K562 (cell line): Measurements from ENCODE around the gene ALDH16A1. TPM values are rescaled to one million over a fixed set of nuclear protein-coding genes. Genes with fewer than 3 reads are reported as not detected.
A peak's percentile ranks its signal among the peaks of the same experiment; 100 is the strongest.

Source experiments
- ARHGAP35 ChIP-seq: fragments of 450-650 bp; IDR thresholded peaks from 2 replicates; pipeline ENCODE4 v1.6.1; 2018; ENCODE audit not compliant: partially characterized antibody
- BDP1 ChIP-seq: IDR thresholded peaks from 3 replicates; pipeline ENCODE4 v1.6.1; 2011; ENCODE audit not compliant: insufficient read length, insufficient read depth
- CCAR2 ChIP-seq: fragments of 200-400 bp; formaldehyde crosslinking; IDR thresholded peaks from 2 replicates; pipeline ENCODE4 v1.6.1; 2017; ENCODE audit warnings: mild to moderate bottlenecking, low read depth, low read length
- ESRRB ChIP-seq: fragments of 250-450 bp; sonication (Bioruptor Pico); IDR thresholded peaks from 2 replicates; pipeline ENCODE4 v1.5.0; 2020; ENCODE audit warnings: mild to moderate bottlenecking, moderate library complexity, borderline replicate concordance
- FUS ChIP-seq: fragments of 200-400 bp; formaldehyde crosslinking; optimal IDR thresholded peaks from 2 replicates; pipeline ENCODE3; 2017; ENCODE audit warnings: low read depth, low read length
- HDGF ChIP-seq: fragments of 450-650 bp; IDR thresholded peaks from 2 replicates; pipeline ENCODE4 v1.6.1; 2016
- HNRNPL ChIP-seq: fragments of 200-400 bp; formaldehyde crosslinking; IDR thresholded peaks from 2 replicates; pipeline ENCODE4 v1.6.1; 2017; ENCODE audit warnings: low read depth, mild to moderate bottlenecking, low read length
- KAT7 ChIP-seq: sonication (generic); formaldehyde crosslinking; IDR thresholded peaks from 2 replicates; pipeline ENCODE4 v1.8.0; 2022; ENCODE audit warnings: missing genetic modification reagents, mild to moderate bottlenecking, borderline replicate concordance
- KLF1 ChIP-seq: fragments of 450-650 bp; IDR thresholded peaks from 2 replicates; pipeline ENCODE4 v1.6.1; 2016; ENCODE audit warnings: missing genetic modification characterization, missing compliant biosample characterization
- KLF13 ChIP-seq: fragments of 450-650 bp; IDR thresholded peaks from 2 replicates; pipeline ENCODE4 v1.6.1; 2016; ENCODE audit warnings: missing genetic modification characterization, low read depth, mild to moderate bottlenecking, missing compliant biosample characterization, moderate library complexity, borderline replicate concordance
- KLF6 ChIP-seq: fragments of 250-450 bp; sonication (Bioruptor Pico); IDR thresholded peaks from 2 replicates; pipeline ENCODE4 v1.4.0; 2020; ENCODE audit warnings: mild to moderate bottlenecking, moderate library complexity, borderline replicate concordance
- MAFG ChIP-seq: fragments of 450-650 bp; conservative IDR thresholded peaks from 2 replicates; pipeline ENCODE4 v1.6.1; 2016; ENCODE audit warnings: missing genetic modification characterization, missing compliant biosample characterization
- MAX ChIP-seq: sonication (generic); formaldehyde crosslinking; IDR thresholded peaks from 2 replicates; pipeline ENCODE4 v1.9.0; 2022; ENCODE audit warnings: mild to moderate bottlenecking, missing genetic modification reagents
- MTA3 ChIP-seq: fragments of 450-650 bp; formaldehyde crosslinking; IDR thresholded peaks from 2 replicates; pipeline ENCODE4 v1.6.1; 2017; ENCODE audit warnings: mild to moderate bottlenecking, borderline replicate concordance
- NRF1 ChIP-seq, 2 experiments: fragments of 450-650 bp; IDR thresholded peaks in 1 of 2; conservative IDR thresholded peaks in 1 of 2; 2 replicates each; pipeline ENCODE4 v1.6.1; 2014; ENCODE audit warnings: mild to moderate bottlenecking in 2 of 2
- POLR2AphosphoS2 ChIP-seq: IDR thresholded peaks from 2 replicates; pipeline ENCODE4 v1.6.1; 2012; ENCODE audit warnings: low read length, improper control_type of control experiment
- POLR3G ChIP-seq: IDR thresholded peaks from 2 replicates; pipeline ENCODE4 v1.6.1; 2011; ENCODE audit not compliant: insufficient read length, insufficient replicate concordance; ENCODE audit errors: extremely low read depth
- RERE ChIP-seq: sonication (generic); formaldehyde crosslinking; IDR thresholded peaks from 2 replicates; pipeline ENCODE4 v1.8.0; 2023; ENCODE audit warnings: missing genetic modification reagents, mild to moderate bottlenecking, borderline replicate concordance
- TCF3 ChIP-seq: sonication (generic); formaldehyde crosslinking; IDR thresholded peaks from 2 replicates; pipeline ENCODE4 v1.4.0; 2020; ENCODE audit warnings: mild to moderate bottlenecking, missing genetic modification reagents
- ZBTB33 ChIP-seq: sonication (generic); formaldehyde crosslinking; IDR thresholded peaks from 2 replicates; pipeline ENCODE4 v1.8.1; 2023; ENCODE audit warnings: mild to moderate bottlenecking, missing genetic modification reagents
- ZBTB9 ChIP-seq: fragments of 450-650 bp; formaldehyde crosslinking; IDR thresholded peaks from 2 replicates; pipeline ENCODE4 v1.4.0; 2020; ENCODE audit warnings: mild to moderate bottlenecking, moderate library complexity
- ZNF316 ChIP-seq: fragments of 450-650 bp; IDR thresholded peaks from 2 replicates; pipeline ENCODE4 v1.6.1; 2016
- polyA plus RNA-seq, 8 experiments: library from polyadenylated mRNA; depleted of rRNA in 4 of 8; stranded (reverse) in 5 of 8; unstranded in 3 of 8; fragments of >200 nt; fragmentation: Nextera tagmentation in 2 of 8; fragmentation: Illumina TruSeq in 1 of 8; extraction: Ambion mirVana in 2 of 8; extraction: Trizol in 1 of 8; gene quantifications; 2 replicates each; pipeline versions ENCODE4 v1.2.1 to v1.2.3, GENCODE V29; 2011 to 2014; ENCODE audit warnings: inconsistent platforms in 1 of 8, missing spikeins in 1 of 8
- total RNA-seq, 7 experiments: library from RNA; depleted of rRNA in 6 of 7; stranded (reverse); fragments of >200 nt in 6 of 7; fragmentation: Illumina TruSeq in 2 of 7; extraction: Trizol in 2 of 7; gene quantifications; 2 replicates each; pipeline versions ENCODE4 v1.2.1 to v1.2.3, GENCODE V29; 2011 to 2021; ENCODE audit warnings: low replicate concordance in 1 of 7

ALDH16A1 gene
- total and polyA plus RNA-seq, 9 of the 15 experiments (the other 6 are each of a cell fraction or from before 2014, with no cell fraction given), result 2.2 to 52.2 (median 7.6) TPM

- TF ChIP-seq MAFG (tag), result no peak
- no peak for TF ChIP-seq HDGF
- TF ChIP-seq POLR2AphosphoS2, result no peak; the same call in 1 of the 2 replicates
- no peak for TF ChIP-seq NRF1 (conservative IDR thresholded peaks at IDR 0.05 in 1 of 2, IDR thresholded peaks at IDR 0.05 in 1 of 2)
- TF ChIP-seq POLR3G, result no peak
- TF ChIP-seq TCF3 (CRISPR knock-in tag), result no peak
- TF ChIP-seq CCAR2, result no peak
- TF ChIP-seq KLF6, result no peak
- no peak for TF ChIP-seq ESRRB (CRISPR knock-in tag)
- TF ChIP-seq BDP1, result no peak
- TF ChIP-seq ZNF316, result no peak
- TF ChIP-seq ARHGAP35, result no peak
- no peak for TF ChIP-seq MAX (CRISPR knock-in tag)
- TF ChIP-seq KLF13, result no peak
- TF ChIP-seq KLF1 (tag), result no peak
- no peak for TF ChIP-seq RERE
- peak; percentile 14; the same call in 1 of the 2 replicates for TF ChIP-seq MTA3
- no peak for TF ChIP-seq ZBTB9 (CRISPR knock-in tag)
- TF ChIP-seq HNRNPL, result no peak
- TF ChIP-seq FUS, result no peak
- no peak for TF ChIP-seq ZBTB33
- 0 out of 2 replicates have a peak, but pooled peaks have one; percentile 22 for TF ChIP-seq KAT7
Observed at GRCh38 chr19:49496574-49497008, 43.6 kb downstream of the ALDH16A1 start (continued).
